ENCODE measurements around the gene PCNX3.
"Not testable (repeated sequence)": the region's sequence is repeated elsewhere in the genome, so short reads cannot be mapped to it uniquely, and the experiment has no call there.

The PCNX3 gene

GRCh38 chr11:65652511-65653228, 37.1 kb downstream of the PCNX3 start:
- Histone ChIP-seq H3K4me1 (ENCODE audit: control insufficient read depth, insufficient read depth, low read length) (peaks cover 13% of the 10 kb centered on the region; the same call in 1 of the 2 replicates), H3K9ac (ENCODE audit: low read length) (peak overlapping the region; percentile 93), H3K27me3 (ENCODE audit: control insufficient read depth, insufficient read depth, low read length) (no peaks in the 10 kb centered on the region), H3K4me3 (ENCODE audit: low read depth, low read length) (peak overlapping the region; percentile 76), H3K36me3 (ENCODE audit: control insufficient read depth, insufficient read depth, low read length) (peaks cover 47% of the 10 kb centered on the region), H3K9me3 (ENCODE audit: control insufficient read depth, insufficient read depth, low read depth, low read length) (no peaks in the 10 kb centered on the region), H3K27ac (ENCODE audit: low read depth, low read length) (peak overlapping the region; percentile 85)

- Histone ChIP-seq H3K36me3 (ENCODE audit: control insufficient read depth, insufficient read depth, low read length) (peaks cover 56% of the 10 kb centered on the region), H3K27ac (ENCODE audit: low read depth, low read length) (peak overlapping the region; percentile 85), H3K4me1 (ENCODE audit: control insufficient read depth, insufficient read depth, low read length) (peaks cover 13% of the 10 kb centered on the region; the same call in 1 of the 2 replicates), H3K27me3 (ENCODE audit: control insufficient read depth, insufficient read depth, low read length) (no peaks in the 10 kb centered on the region), H3K4me3 (ENCODE audit: low read depth, low read length) (peak overlapping the region; percentile 76), H3K9me3 (ENCODE audit: control insufficient read depth, insufficient read depth, low read depth, low read length) (no peaks in the 10 kb centered on the region), H3K9ac (ENCODE audit: low read length) (peak overlapping the region; percentile 93)
Measured at GRCh38 chr11:65653229-65654225, 38.0 kb downstream of the PCNX3 start.

- no peak overlapping the region for H3K9ac ChIP-seq (ENCODE audit: low read length)
- no peak overlapping the region for H3K27ac ChIP-seq (ENCODE audit: low read depth, low read length)
- H3K9me3 ChIP-seq (ENCODE audit: control insufficient read depth, insufficient read depth, low read depth, low read length) = no peaks in the 10 kb centered on the region
- H3K36me3 ChIP-seq (ENCODE audit: control insufficient read depth, insufficient read depth, low read length) = peaks cover 63% of the 10 kb centered on the region
- H3K4me1 ChIP-seq (ENCODE audit: control insufficient read depth, insufficient read depth, low read length) = peaks cover 13% of the 10 kb centered on the region; the same call in 1 of the 2 replicates
- H3K27me3 ChIP-seq (ENCODE audit: control insufficient read depth, insufficient read depth, low read length) = no peaks in the 10 kb centered on the region
- H3K4me3 ChIP-seq (ENCODE audit: low read depth, low read length) = no peak overlapping the region
Measured at GRCh38 chr11:65654375-65655349, 39.1 kb downstream of the PCNX3 start.

GRCh38 chr11:65655570-65656332, 40.2 kb downstream of the PCNX3 start:
- Histone ChIP-seq H3K27me3 (ENCODE audit: control insufficient read depth, insufficient read depth, low read length) (no peaks in the 10 kb centered on the region), H3K9me3 (ENCODE audit: control insufficient read depth, insufficient read depth, low read depth, low read length) (no peaks in the 10 kb centered on the region), H3K36me3 (ENCODE audit: control insufficient read depth, insufficient read depth, low read length) (peaks cover 66% of the 10 kb centered on the region), H3K27ac (ENCODE audit: low read depth, low read length) (no peak overlapping the region), H3K9ac (ENCODE audit: low read length) (no peak overlapping the region), H3K4me1 (ENCODE audit: control insufficient read depth, insufficient read depth, low read length) (peaks cover 13% of the 10 kb centered on the region; the same call in 1 of the 2 replicates), H3K4me3 (ENCODE audit: low read depth, low read length) (no peak overlapping the region)

- no peak overlapping the region for H3K4me3 ChIP-seq (ENCODE audit: low read depth, low read length)
- no peaks in the 10 kb centered on the region for H3K27me3 ChIP-seq (ENCODE audit: control insufficient read depth, insufficient read depth, low read length)
- H3K36me3 ChIP-seq (ENCODE audit: control insufficient read depth, insufficient read depth, low read length) = peaks cover 75% of the 10 kb centered on the region
- no peaks in the 10 kb centered on the region for H3K9me3 ChIP-seq (ENCODE audit: control insufficient read depth, insufficient read depth, low read depth, low read length)
- H3K9ac ChIP-seq (ENCODE audit: low read length) = no peak overlapping the region
- H3K27ac ChIP-seq (ENCODE audit: low read depth, low read length) = no peak overlapping the region
- H3K4me1 ChIP-seq (ENCODE audit: control insufficient read depth, insufficient read depth, low read length) = peaks cover 11% of the 10 kb centered on the region; the same call in 1 of the 2 replicates
Measured at GRCh38 chr11:65657426-65657825, 41.9 kb downstream of the PCNX3 start.

- H3K4me3 ChIP-seq (ENCODE audit: low read depth, low read length) = no peak overlapping the region
- H3K27me3 ChIP-seq (ENCODE audit: control insufficient read depth, insufficient read depth, low read length) = no peaks in the 10 kb centered on the region
- no peak overlapping the region for H3K9ac ChIP-seq (ENCODE audit: low read length)
- peaks cover 75% of the 10 kb centered on the region for H3K36me3 ChIP-seq (ENCODE audit: control insufficient read depth, insufficient read depth, low read length)
- no peaks in the 10 kb centered on the region for H3K9me3 ChIP-seq (ENCODE audit: control insufficient read depth, insufficient read depth, low read depth, low read length)
- H3K4me1 ChIP-seq (ENCODE audit: control insufficient read depth, insufficient read depth, low read length) = peaks cover 6% of the 10 kb centered on the region; the same call in 1 of the 2 replicates
- H3K27ac ChIP-seq (ENCODE audit: low read depth, low read length) = no peak overlapping the region
Measured at GRCh38 chr11:65658174-65659021, 42.8 kb downstream of the PCNX3 start.

- no peaks in the 10 kb centered on the region for H3K27me3 ChIP-seq (ENCODE audit: control insufficient read depth, insufficient read depth, low read length)
- 0 out of 2 replicates have a peak, but pooled peaks cover 4% of the 10 kb centered on the region for H3K4me1 ChIP-seq (ENCODE audit: control insufficient read depth, insufficient read depth, low read length)
- H3K27ac ChIP-seq (ENCODE audit: low read depth, low read length) = no peak overlapping the region
- H3K9me3 ChIP-seq (ENCODE audit: control insufficient read depth, insufficient read depth, low read depth, low read length) = no peaks in the 10 kb centered on the region
- H3K36me3 ChIP-seq (ENCODE audit: control insufficient read depth, insufficient read depth, low read length) = peaks cover 62% of the 10 kb centered on the region
- no peak overlapping the region for H3K4me3 ChIP-seq (ENCODE audit: low read depth, low read length)
- no peak overlapping the region for H3K9ac ChIP-seq (ENCODE audit: low read length)
Measured at GRCh38 chr11:65660038-65660437, 44.5 kb downstream of the PCNX3 start.

GRCh38 chr11:65660908-65661307, 45.3 kb downstream of the PCNX3 start:
- H3K36me3 ChIP-seq (ENCODE audit: control insufficient read depth, insufficient read depth, low read length) = peaks cover 54% of the 10 kb centered on the region
- not testable (repeated sequence) for H3K9me3 ChIP-seq (ENCODE audit: control insufficient read depth, insufficient read depth, low read depth, low read length); H3K27ac ChIP-seq (ENCODE audit: low read depth, low read length)

GRCh38 chr11:65661599-65662246, 46.1 kb downstream of the PCNX3 start:
- peak overlapping the region; percentile 82; the same call in 1 of the 2 replicates for H3K27ac ChIP-seq (ENCODE audit: low read depth, low read length)
- peak overlapping the region; percentile 95 for H3K4me3 ChIP-seq (ENCODE audit: low read depth, low read length)
- peaks cover 47% of the 10 kb centered on the region for H3K36me3 ChIP-seq (ENCODE audit: control insufficient read depth, insufficient read depth, low read length)
- 0 out of 2 replicates have a peak, but pooled peaks cover 4% of the 10 kb centered on the region for H3K4me1 ChIP-seq (ENCODE audit: control insufficient read depth, insufficient read depth, low read length)
- H3K9me3 ChIP-seq (ENCODE audit: control insufficient read depth, insufficient read depth, low read depth, low read length) = no peaks in the 10 kb centered on the region
- H3K27me3 ChIP-seq (ENCODE audit: control insufficient read depth, insufficient read depth, low read length) = no peaks in the 10 kb centered on the region
- H3K9ac ChIP-seq (ENCODE audit: low read length) = peak overlapping the region; percentile 65

More at GRCh38 chr11:65660908-65661307, 45.3 kb downstream of the PCNX3 start:
- not testable (repeated sequence) for H3K9ac ChIP-seq (ENCODE audit: low read length); H3K27me3 ChIP-seq (ENCODE audit: control insufficient read depth, insufficient read depth, low read length); H3K4me3 ChIP-seq (ENCODE audit: low read depth, low read length); H3K4me1 ChIP-seq (ENCODE audit: control insufficient read depth, insufficient read depth, low read length)

Data from HUES6 (cell line).